Measurements from ENCODE around the gene C2CD5.
"Not testable (repeated sequence)": the region's sequence is repeated elsewhere in the genome, so short reads cannot be mapped to it uniquely, and the experiment has no call there.

C2CD5 gene

GRCh38 chr12:22576065-22576464, 31.7 kb upstream of the C2CD5 start:
- DNase-seq (ENCODE audit: low read depth): no peak
- H3K4me3 ChIP-seq (replicated peaks; ENCODE audit: low read depth, low read length): no peak overlapping the region
- TF ChIP-seq CTCF (IDR thresholded peaks at IDR 0.05; ENCODE audit: low read length, missing control alignments): no peak

GRCh38 chr12:22574921-22575320, 30.6 kb upstream of the C2CD5 start:
- no peak for DNase-seq (ENCODE audit: low read depth)
- TF ChIP-seq CTCF (IDR thresholded peaks at IDR 0.05; ENCODE audit: low read length, missing control alignments): no peak
- no peak overlapping the region for H3K4me3 ChIP-seq (replicated peaks; ENCODE audit: low read depth, low read length)

GRCh38 chr12:22573181-22573580, 28.8 kb upstream of the C2CD5 start:
- DNase-seq (ENCODE audit: low read depth): no peak
- no peak overlapping the region for H3K4me3 ChIP-seq (replicated peaks; ENCODE audit: low read depth, low read length)
- TF ChIP-seq CTCF (IDR thresholded peaks at IDR 0.05; ENCODE audit: low read length, missing control alignments): no peak

- TF ChIP-seq CTCF (IDR thresholded peaks at IDR 0.05; ENCODE audit: low read length, missing control alignments): no peak
- no peak overlapping the region for H3K4me3 ChIP-seq (replicated peaks; ENCODE audit: low read depth, low read length)
- no peak for DNase-seq (ENCODE audit: low read depth)
Observed at GRCh38 chr12:22569253-22569652, 24.9 kb upstream of the C2CD5 start.

- DNase-seq (ENCODE audit: low read depth): no peak
- no peak for TF ChIP-seq CTCF (IDR thresholded peaks at IDR 0.05; ENCODE audit: low read length, missing control alignments)
- no peak overlapping the region for H3K4me3 ChIP-seq (replicated peaks; ENCODE audit: low read depth, low read length)
Observed at GRCh38 chr12:22562036-22563028, 18.0 kb upstream of the C2CD5 start.

- DNase-seq (ENCODE audit: low read depth); H3K4me3 ChIP-seq (replicated peaks; ENCODE audit: low read depth, low read length): not testable (repeated sequence)
Observed at GRCh38 chr12:22554750-22555149, 10.4 kb upstream of the C2CD5 start.

- DNase-seq (ENCODE audit: low read depth): no peak
- no peak for TF ChIP-seq CTCF (IDR thresholded peaks at IDR 0.05; ENCODE audit: low read length, missing control alignments)
- no peak overlapping the region for H3K4me3 ChIP-seq (replicated peaks; ENCODE audit: low read depth, low read length)
Observed at GRCh38 chr12:22551624-22552023, 7.3 kb upstream of the C2CD5 start.

Data from fibroblast of pulmonary artery (primary cell).